ENCODE results near the gene FASTKD1. TPM values are rescaled to one million over a fixed set of nuclear protein-coding genes. Genes with fewer than 3 reads are reported as not detected.
A peak's percentile ranks its signal among the peaks of the same experiment; 100 is the strongest.
"Not testable (repeated sequence)": the region's sequence is repeated elsewhere in the genome, so short reads cannot be mapped to it uniquely, and the experiment has no call there.

Gene FASTKD1
- total and polyA plus RNA-seq, 7 donors = 15.1 to 40.8 (median 18.9) TPM

DNA sequence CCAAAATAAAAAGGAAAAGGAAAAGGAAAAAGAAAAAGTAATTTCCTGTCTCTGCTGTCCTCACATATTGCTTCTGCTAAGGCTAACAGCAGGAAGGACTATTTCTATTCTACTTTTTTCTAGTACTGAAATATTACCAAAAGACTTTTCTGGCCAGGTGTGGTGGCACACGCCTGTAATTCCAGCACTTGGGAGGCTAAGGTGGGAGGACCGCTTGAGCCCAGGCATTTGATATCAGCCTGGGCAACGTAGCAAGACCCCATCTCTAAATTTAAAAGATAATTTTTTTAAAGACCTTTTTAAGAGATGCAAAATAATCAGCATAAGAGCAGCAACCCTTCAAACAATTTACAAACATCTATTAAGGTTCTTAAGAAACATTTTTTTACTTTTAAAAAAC, 31.2 kb downstream of the FASTKD1 start:
- H3K27me3 ChIP-seq = no peaks in the 10 kb centered on the region
- peaks cover 0 to 47% (median 6%) of the 10 kb centered on the region in 4 donors for H3K36me3 ChIP-seq
- no peak overlapping the region for H3K27ac ChIP-seq
- no peaks in the 10 kb centered on the region for H3K9me3 ChIP-seq
- intact Hi-C loops (cut with DNase I) = no loop called here
- no peak overlapping the region for H3K4me3 ChIP-seq
- DNase-seq = no peak
- TF ChIP-seq POLR2AphosphoS5 (IDR thresholded peaks at IDR 0.05) (no peak), POLR2A (IDR thresholded peaks at IDR 0.05) (no peak)
- WGBS, 2 donors = 96% methylated on average over 3 of the region's 3 CpGs
- H3K4me1 ChIP-seq = no peaks in the 10 kb centered on the region

GRCh38 chr2:169540146-169540545, 33.5 kb downstream of the FASTKD1 start:
- H3K4me1 ChIP-seq = no peaks in the 10 kb centered on the region
- H3K4me3 ChIP-seq = no peak overlapping the region
- no peak for TF ChIP-seq POLR2A (IDR thresholded peaks at IDR 0.05)
- TF ChIP-seq POLR2AphosphoS5 (IDR thresholded peaks at IDR 0.05) = no peak
- no peak for TF ChIP-seq EP300 (IDR thresholded peaks at IDR 0.05)
- no peaks in the 10 kb centered on the region for H3K9me3 ChIP-seq
- intact Hi-C loops (cut with DNase I) = no loop called here
- H3K27ac ChIP-seq = no peak overlapping the region
- peaks cover 0 to 47% (median 6%) of the 10 kb centered on the region in 4 donors for H3K36me3 ChIP-seq
- 92% methylated on average over 2 of the region's 2 CpGs for WGBS, 2 donors
- no peaks in the 10 kb centered on the region for H3K27me3 ChIP-seq
- DNase-seq = no peak

DNA sequence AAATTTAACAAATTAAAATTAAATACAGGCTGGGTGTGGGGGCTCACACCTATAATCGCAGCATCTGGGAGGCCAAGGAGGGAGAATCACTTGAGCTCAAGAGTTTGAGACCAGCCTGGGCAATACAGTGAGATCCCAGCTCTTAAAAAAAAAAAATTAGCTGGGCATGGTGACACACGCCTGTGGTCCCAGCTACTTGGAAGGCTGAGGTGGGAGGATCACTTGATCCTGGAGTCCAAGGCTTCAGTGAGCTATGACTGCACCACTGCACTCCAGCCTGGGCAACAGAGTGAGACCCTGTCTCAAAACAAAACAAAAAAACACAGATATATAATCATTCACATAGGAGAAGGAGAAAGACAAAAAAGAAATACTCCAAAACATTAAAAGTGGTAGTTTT, 34.2 kb downstream of the FASTKD1 start:
- intact Hi-C loops (cut with DNase I); H3K27me3 ChIP-seq; H3K27ac ChIP-seq; H3K9me3 ChIP-seq; DNase-seq; H3K4me3 ChIP-seq; H3K4me1 ChIP-seq: not testable (repeated sequence)
- peaks cover 0 to 41% (median 6%) of the 10 kb centered on the region in 4 donors for H3K36me3 ChIP-seq
- WGBS, 2 donors = 95 to 97% methylated on average over 2 of the region's 2 CpGs

DNA sequence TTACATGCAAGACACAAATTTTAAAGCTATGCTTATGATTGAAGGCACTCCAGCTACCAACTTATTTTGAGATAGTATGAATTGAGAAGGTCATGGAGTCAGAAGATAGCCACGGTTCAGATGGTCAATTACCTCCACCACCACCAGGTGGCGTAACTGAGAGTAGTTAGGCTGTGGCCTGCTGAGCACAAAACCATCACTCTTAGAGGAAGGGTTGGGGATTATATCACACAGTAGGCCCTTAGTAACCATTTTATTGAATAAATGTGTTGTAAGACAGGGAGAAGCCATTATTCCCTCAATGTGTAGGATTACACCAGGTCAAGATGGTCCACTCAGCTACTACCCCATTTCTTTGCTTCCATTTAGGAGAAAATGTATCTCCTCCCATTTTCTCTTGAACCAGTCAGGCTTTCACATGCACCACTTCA, 45.4 kb downstream of the FASTKD1 start:
- intact Hi-C loops (cut with DNase I) = loop anchor here (10.0 kb wide), 1 partner anchor 397 kb away; no protein-coding TSS in a partner anchor
- Histone ChIP-seq H3K27me3 (no peaks in the 10 kb centered on the region), H3K4me1 (no peaks in the 10 kb centered on the region), H3K9me3 (no peaks in the 10 kb centered on the region), H3K4me3 (no peak overlapping the region), H3K27ac (no peak overlapping the region), H3K36me3 (peaks cover 0 to 44% (median 7%) of the 10 kb centered on the region in 4 donors)
- TF ChIP-seq, protein P1, sequence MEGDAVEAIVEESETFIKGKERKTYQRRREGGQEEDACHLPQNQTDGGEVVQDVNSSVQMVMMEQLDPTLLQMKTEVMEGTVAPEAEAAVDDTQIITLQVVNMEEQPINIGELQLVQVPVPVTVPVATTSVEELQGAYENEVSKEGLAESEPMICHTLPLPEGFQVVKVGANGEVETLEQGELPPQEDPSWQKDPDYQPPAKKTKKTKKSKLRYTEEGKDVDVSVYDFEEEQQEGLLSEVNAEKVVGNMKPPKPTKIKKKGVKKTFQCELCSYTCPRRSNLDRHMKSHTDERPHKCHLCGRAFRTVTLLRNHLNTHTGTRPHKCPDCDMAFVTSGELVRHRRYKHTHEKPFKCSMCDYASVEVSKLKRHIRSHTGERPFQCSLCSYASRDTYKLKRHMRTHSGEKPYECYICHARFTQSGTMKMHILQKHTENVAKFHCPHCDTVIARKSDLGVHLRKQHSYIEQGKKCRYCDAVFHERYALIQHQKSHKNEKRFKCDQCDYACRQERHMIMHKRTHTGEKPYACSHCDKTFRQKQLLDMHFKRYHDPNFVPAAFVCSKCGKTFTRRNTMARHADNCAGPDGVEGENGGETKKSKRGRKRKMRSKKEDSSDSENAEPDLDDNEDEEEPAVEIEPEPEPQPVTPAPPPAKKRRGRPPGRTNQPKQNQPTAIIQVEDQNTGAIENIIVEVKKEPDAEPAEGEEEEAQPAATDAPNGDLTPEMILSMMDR (IDR thresholded peaks at IDR 0.05) = peak in 3 of 4 experiments; percentile 65 to 84 (median 78)
- no peak for TF ChIP-seq EP300 (IDR thresholded peaks at IDR 0.05)
- WGBS, 2 donors = 5% methylated on average over 2 of the region's 2 CpGs
- peak; percentile 76 for DNase-seq

DNA sequence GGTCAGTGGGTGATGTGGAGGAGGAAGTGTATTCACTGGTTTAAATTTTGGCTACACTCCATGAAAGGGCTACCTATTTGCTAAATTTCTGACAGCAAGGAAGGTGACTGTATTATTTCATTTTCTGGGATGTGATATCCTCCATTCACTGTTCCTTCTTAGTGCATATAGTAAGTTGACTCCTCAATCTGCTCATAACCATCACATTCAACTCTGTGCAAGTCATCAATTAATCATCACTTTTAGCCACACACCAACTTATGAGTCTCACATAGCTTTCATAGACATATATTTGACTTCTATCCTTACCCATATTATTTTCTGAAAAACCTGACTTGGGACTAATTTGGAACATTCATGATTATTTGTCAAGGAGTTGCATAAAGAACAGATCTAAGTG, 47.2 kb downstream of the FASTKD1 start:
- no peaks in the 10 kb centered on the region for H3K4me1 ChIP-seq
- no peaks in the 10 kb centered on the region for H3K27me3 ChIP-seq
- TF ChIP-seq, protein P1 (IDR thresholded peaks at IDR 0.05) = no peak
- TF ChIP-seq POLR2A (IDR thresholded peaks at IDR 0.05) (no peak), POLR2AphosphoS5 (IDR thresholded peaks at IDR 0.05) (no peak)
- H3K36me3 ChIP-seq = peaks cover 0 to 38% (median 7%) of the 10 kb centered on the region in 4 donors
- intact Hi-C loops (cut with DNase I) = loop anchor here (10.0 kb wide), 1 partner anchor 398 kb away; no protein-coding TSS in a partner anchor
- no peak for DNase-seq
- no peak overlapping the region for H3K27ac ChIP-seq
- H3K9me3 ChIP-seq = no peaks in the 10 kb centered on the region
- H3K4me3 ChIP-seq = no peak overlapping the region

DNA sequence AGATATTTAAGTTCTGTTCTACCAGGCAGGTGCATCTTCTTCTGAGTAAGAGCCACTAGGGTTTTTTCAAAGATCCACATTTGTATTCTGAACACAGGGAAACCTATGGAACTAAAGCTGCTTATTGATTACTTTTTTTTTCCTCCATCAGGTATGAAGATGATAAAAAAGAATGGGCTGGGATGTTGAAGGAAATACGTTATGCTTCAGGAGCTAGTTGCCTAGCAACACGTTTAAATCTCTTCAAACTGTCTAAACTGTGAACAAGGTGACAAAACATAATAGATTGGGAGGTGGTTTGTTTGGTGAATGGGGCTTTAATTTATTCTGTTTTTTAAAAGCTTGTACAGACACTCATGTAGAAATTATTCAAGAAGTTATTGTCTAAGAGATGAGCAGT, 48.2 kb downstream of the FASTKD1 start:
- Histone ChIP-seq H3K4me1 (no peaks in the 10 kb centered on the region), H3K4me3 (no peak overlapping the region), H3K27ac (no peak overlapping the region), H3K9me3 (no peaks in the 10 kb centered on the region), H3K27me3 (no peaks in the 10 kb centered on the region), H3K36me3 (peaks cover 0 to 29% (median 6%) of the 10 kb centered on the region in 4 donors)
- no peak for DNase-seq
- 67 to 85% methylated on average over 2 of the region's 2 CpGs for WGBS, 2 donors
- intact Hi-C loops (cut with DNase I) = loop anchor here (10.0 kb wide), 1 partner anchor 399 kb away; no protein-coding TSS in a partner anchor
- TF ChIP-seq, protein P1 (IDR thresholded peaks at IDR 0.05) = no peak
- TF ChIP-seq EP300 (IDR thresholded peaks at IDR 0.05) = no peak
- TF ChIP-seq POLR2AphosphoS5 (IDR thresholded peaks at IDR 0.05) = no peak
